Brain microvascular endothelial cell (primary cell): ENCODE results near the gene TMEM106A.
"Not testable (repeated sequence)": the region's sequence is repeated elsewhere in the genome, so short reads cannot be mapped to it uniquely, and the experiment has no call there.

Source experiments
- DNase-seq: peaks from one replicate; pipeline ENCODE4 v3.0.0-alpha.2; 2020
- H3K27ac ChIP-seq: fragments of 250-450 bp; sonication (Bioruptor Pico); 2 replicates; pipeline ENCODE4 v1.5.1; 2020; ENCODE audit warnings: mild to moderate bottlenecking, moderate library complexity
- H3K27me3 ChIP-seq: fragments of 250-450 bp; sonication (Bioruptor Pico); replicated peaks from 2 replicates; pipeline ENCODE4 v1.5.1; 2020; ENCODE audit warnings: mild to moderate bottlenecking
- H3K36me3 ChIP-seq: fragments of 250-450 bp; sonication (Bioruptor Pico); replicated peaks from 2 replicates; pipeline ENCODE4 v1.5.1; 2020; ENCODE audit warnings: mild to moderate bottlenecking
- H3K4me3 ChIP-seq: 2 replicates; pipeline ENCODE4 v1.5.1; 2011; ENCODE audit warnings: low read depth, mild to moderate bottlenecking, control low read depth, low read length, moderate library complexity
- in situ Hi-C: cut with HindIII; loops from 2 replicates; pipeline ENCODE4 v1.10.0; 2017; ENCODE audit warnings: low sequenced_read_pairs, low pct_ligation_motif_present
- TF ChIP-seq, protein P1 (sequence below): IDR thresholded peaks from 2 replicates; pipeline ENCODE4 v1.5.1; 2011; ENCODE audit warnings: low read depth, mild to moderate bottlenecking, moderate library complexity, low read length, control low read depth, inconsistent platforms; ENCODE audit errors: missing control alignments

TMEM106A gene

DNA sequence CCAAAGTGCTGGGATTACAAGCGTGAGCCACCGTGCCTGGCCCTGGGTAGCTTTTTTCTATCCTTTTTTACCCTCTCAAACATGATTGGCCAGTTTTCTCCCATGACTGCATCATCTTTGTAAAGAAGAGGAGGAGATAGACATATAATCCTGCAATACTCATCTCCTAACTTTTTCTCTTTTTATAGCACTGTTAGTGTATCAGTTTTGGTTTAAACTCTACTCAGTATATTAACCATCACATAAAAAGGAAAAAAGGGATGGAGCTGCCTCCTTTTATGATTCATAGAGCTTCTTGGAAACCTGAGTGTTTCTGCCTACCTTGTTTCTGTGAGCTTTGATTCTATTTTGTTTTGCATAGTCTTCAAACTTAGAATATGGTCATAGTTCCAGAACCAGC, 12.0 kb upstream of the TMEM106A start:
- in situ Hi-C loops = no loop called here
- Histone ChIP-seq H3K27ac (no peak overlapping the region), H3K36me3 (peaks cover 75% of the 10 kb centered on the region), H3K4me3 (no peak overlapping the region), H3K27me3 (no peaks in the 10 kb centered on the region)
- TF ChIP-seq, protein P1, sequence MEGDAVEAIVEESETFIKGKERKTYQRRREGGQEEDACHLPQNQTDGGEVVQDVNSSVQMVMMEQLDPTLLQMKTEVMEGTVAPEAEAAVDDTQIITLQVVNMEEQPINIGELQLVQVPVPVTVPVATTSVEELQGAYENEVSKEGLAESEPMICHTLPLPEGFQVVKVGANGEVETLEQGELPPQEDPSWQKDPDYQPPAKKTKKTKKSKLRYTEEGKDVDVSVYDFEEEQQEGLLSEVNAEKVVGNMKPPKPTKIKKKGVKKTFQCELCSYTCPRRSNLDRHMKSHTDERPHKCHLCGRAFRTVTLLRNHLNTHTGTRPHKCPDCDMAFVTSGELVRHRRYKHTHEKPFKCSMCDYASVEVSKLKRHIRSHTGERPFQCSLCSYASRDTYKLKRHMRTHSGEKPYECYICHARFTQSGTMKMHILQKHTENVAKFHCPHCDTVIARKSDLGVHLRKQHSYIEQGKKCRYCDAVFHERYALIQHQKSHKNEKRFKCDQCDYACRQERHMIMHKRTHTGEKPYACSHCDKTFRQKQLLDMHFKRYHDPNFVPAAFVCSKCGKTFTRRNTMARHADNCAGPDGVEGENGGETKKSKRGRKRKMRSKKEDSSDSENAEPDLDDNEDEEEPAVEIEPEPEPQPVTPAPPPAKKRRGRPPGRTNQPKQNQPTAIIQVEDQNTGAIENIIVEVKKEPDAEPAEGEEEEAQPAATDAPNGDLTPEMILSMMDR = no peak
- no peak for DNase-seq

DNA sequence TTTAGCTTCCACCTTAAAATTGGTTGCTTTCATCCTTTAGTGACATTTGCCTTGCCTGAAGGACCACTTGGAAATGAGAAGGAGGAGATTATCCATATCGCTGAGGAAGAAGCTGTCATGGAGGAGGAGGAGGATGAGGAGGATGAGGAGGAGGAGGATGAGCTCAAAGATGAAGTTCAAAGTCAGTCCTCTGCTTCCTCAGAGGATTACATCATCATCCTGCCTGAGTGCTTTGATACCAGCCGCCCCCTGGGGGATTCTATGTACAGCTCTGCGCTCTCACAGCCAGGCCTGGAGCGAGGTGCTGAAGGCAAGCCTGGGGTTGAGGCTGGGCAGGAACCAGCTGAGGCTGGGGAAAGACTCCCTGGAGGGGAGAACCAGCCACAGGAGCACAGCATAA, 11.5 kb upstream of the TMEM106A start:
- H3K27ac ChIP-seq = no peak overlapping the region
- in situ Hi-C loops = no loop called here
- H3K36me3 ChIP-seq = peaks cover 73% of the 10 kb centered on the region

DNA sequence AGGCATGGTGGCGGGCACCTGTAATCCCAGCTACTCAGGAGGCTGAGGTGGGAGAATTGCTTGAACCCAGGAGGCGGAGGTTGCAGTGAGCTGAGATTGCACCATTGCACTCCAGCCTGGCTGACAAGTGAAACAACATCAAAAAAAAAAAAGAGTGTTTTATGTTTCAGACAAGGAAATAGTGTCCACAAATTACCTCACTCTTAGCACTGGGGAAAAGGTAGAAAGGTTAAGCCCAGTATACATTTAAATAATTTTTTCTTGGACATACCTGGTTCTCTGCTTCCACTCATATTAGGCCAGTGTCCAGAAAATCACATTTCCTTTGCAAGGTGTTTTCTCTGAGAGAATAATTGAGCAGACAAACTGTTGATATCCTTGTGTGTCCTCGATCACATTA, 8.7 kb upstream of the TMEM106A start:
- DNase-seq, in situ Hi-C loops, H3K27me3 ChIP-seq, H3K4me3 ChIP-seq, H3K27ac ChIP-seq: not testable (repeated sequence)
- H3K36me3 ChIP-seq = peaks cover 64% of the 10 kb centered on the region

More for the DNA sequence above, 11.5 kb upstream of the TMEM106A start:
- peak; percentile 3 for DNase-seq
- TF ChIP-seq, protein P1 = no peak
- H3K27me3 ChIP-seq = no peaks in the 10 kb centered on the region
- no peak overlapping the region for H3K4me3 ChIP-seq

DNA sequence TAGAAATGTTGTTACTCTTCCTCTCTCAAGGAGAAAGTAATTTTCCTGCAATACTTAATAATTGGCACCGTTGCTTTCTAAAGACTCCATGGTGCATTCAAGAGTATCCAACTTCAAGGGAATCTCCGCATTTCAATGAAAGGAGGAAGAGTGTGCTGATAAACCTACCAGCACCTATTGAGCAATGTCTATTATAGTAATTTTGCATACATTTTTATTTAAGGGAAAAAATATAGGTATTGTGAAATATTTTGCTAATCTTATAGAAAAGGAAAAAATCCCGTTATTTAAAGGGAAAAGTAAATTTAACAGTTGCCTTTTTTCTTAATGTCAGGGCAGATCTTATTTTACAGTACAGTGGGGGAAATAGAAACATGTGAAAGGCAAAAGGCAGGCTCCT, 1.1 kb upstream of the TMEM106A start:
- Histone ChIP-seq H3K4me3 (no peak overlapping the region), H3K27ac (no peak overlapping the region), H3K36me3 (peaks cover 22% of the 10 kb centered on the region), H3K27me3 (no peaks in the 10 kb centered on the region)
- no peak for DNase-seq
- in situ Hi-C loops = no loop called here
- TF ChIP-seq, protein P1 = no peak

- H3K36me3 ChIP-seq = peaks cover 27% of the 10 kb centered on the region
- DNase-seq = no peak
- peak overlapping the region; percentile 80 for H3K27ac ChIP-seq
- TF ChIP-seq, protein P1 = no peak
- no peaks in the 10 kb centered on the region for H3K27me3 ChIP-seq
- in situ Hi-C loops = no loop called here
- peak overlapping the region; percentile 79 for H3K4me3 ChIP-seq
Observed at GRCh38 chr17:43211123-43211479, 574 bp upstream of the TMEM106A start.

DNA sequence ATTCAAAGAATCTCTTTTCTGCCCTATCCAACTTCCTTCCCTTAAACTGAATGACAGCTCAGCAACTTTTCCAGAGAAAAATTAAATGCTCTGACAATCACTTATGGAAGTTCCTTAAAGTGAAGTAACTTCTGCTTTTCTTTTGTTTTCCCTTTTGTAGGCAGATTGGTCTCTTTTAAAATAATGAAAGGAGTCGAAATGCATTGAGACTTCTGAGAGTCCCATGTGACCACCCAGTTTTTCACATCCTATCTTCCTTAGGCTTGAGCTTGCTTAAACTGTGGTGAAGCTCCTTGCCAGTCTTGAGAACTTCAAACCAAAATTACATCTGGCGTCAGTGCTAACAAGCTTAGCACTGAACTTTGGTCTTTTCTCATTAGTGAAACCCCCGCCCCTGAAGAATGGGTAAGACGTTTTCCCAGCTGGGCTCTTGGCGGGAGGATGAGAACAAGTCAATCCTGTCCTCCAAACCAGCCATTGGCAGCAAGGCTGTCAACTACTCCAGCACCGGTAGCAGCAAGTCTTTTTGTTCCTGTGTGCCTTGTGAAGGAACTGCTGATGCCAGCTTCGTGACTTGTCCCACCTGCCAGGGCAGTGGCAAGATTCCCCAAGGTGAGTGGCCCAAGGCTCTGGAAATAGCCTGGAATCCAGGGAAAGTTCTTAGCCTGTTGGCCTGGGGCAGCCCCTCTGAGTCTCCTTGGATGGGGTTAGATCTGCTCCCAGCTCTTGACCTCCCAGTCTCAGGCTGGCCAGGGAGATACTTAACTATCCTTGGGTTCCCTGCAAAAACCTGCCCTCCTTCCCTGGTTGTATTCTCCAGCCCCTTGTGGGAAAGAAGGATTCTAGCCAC, 1.2 kb downstream of the TMEM106A start:
- H3K4me3 ChIP-seq = peak overlapping the region; percentile 79
- no peaks in the 10 kb centered on the region for H3K27me3 ChIP-seq
- no peak overlapping the region for H3K27ac ChIP-seq
- peaks cover 31% of the 10 kb centered on the region for H3K36me3 ChIP-seq
- DNase-seq = no peak
- in situ Hi-C loops = no loop called here
- TF ChIP-seq, protein P1 = no peak
